BJ (cell line): Measurements from ENCODE around the gene IDH2. TPM values are rescaled to one million over a fixed set of nuclear protein-coding genes. Genes with fewer than 3 reads are reported as not detected.
"Not testable (repeated sequence)": the region's sequence is repeated elsewhere in the genome, so short reads cannot be mapped to it uniquely, and the experiment has no call there.

Experiments
- CTCF ChIA-PET: fragments of 350-600 bp; formaldehyde crosslinking; extraction: SDS; loops from one replicate; lab custom pipeline; 2021; ENCODE audit warnings: antibody characterized with exemption, inconsistent platforms; lab: Yijun Ruan, JAX
- POLR2A ChIA-PET: fragments of 300-600 bp; sonication (Branson Sonifier 250); formaldehyde crosslinking; extraction: SDS; loops from one replicate; lab custom pipeline; 2021; ENCODE audit warnings: antibody characterized with exemption; lab: Charles Lee
- DNase-seq: peaks from one replicate; pipeline ENCODE4 v3.0.0-alpha.2; 2011; ENCODE audit warnings: low read depth
- H3K27me3 ChIP-seq: 2 replicates; pipeline ENCODE4 v1.6.0; 2011; ENCODE audit warnings: low read length; ENCODE audit not compliant: control insufficient read depth, insufficient read depth
- H3K36me3 ChIP-seq: 2 replicates; pipeline ENCODE4 v1.5.1; 2011; ENCODE audit warnings: low read length; ENCODE audit not compliant: control insufficient read depth, insufficient read depth
- H3K4me3 ChIP-seq: 2 replicates; pipeline ENCODE4 v1.5.1; 2011; ENCODE audit warnings: low read depth, mild to moderate bottlenecking, control low read depth, low read length
- polyA minus RNA-seq: library from RNA; depleted of rRNA, polyadenylated mRNA; stranded (reverse); fragments of >200 nt; gene quantifications from 2 replicates; pipeline ENCODE4 v1.2.3, GENCODE V29; 2011; rRNA and poly(A)+ RNA removed
- polyA plus RNA-seq: library from polyadenylated mRNA; depleted of rRNA; stranded (reverse); fragments of >200 nt; gene quantifications from 2 replicates; pipeline ENCODE4 v1.2.3, GENCODE V29; 2011; rRNA removed
- TF ChIP-seq, protein P1 (sequence below): IDR thresholded peaks from 2 replicates; pipeline ENCODE4 v1.5.1; 2011; ENCODE audit warnings: low read depth, mild to moderate bottlenecking, control low read depth, inconsistent platforms, low read length, moderate library complexity; ENCODE audit not compliant: insufficient read depth

IDH2 gene
- polyA plus RNA-seq: 98.7 and 164 TPM in 2 replicates
- polyA minus RNA-seq: 83.4 and 127 TPM in 2 replicates

GRCh38 chr15:90101969-90102890 is at the start of gene IDH2:
TSS of gene IDH2 (minus strand) at chr15:90102468. CDS start at chr15:90102390, 78 bp downstream.
- ChIA-PET POLR2A (interaction anchor here (0.6 kb wide), 2 partner anchors 11 to 26 kb away, joined by 7 read pairs; no protein-coding TSS in a partner anchor), CTCF (interaction anchor here (1.6 to 3.9 kb wide), 2 partner anchors 119 to 227 kb away, joined by 3 to 19 read pairs; no protein-coding TSS in a partner anchor)
- TF ChIP-seq, protein P1, sequence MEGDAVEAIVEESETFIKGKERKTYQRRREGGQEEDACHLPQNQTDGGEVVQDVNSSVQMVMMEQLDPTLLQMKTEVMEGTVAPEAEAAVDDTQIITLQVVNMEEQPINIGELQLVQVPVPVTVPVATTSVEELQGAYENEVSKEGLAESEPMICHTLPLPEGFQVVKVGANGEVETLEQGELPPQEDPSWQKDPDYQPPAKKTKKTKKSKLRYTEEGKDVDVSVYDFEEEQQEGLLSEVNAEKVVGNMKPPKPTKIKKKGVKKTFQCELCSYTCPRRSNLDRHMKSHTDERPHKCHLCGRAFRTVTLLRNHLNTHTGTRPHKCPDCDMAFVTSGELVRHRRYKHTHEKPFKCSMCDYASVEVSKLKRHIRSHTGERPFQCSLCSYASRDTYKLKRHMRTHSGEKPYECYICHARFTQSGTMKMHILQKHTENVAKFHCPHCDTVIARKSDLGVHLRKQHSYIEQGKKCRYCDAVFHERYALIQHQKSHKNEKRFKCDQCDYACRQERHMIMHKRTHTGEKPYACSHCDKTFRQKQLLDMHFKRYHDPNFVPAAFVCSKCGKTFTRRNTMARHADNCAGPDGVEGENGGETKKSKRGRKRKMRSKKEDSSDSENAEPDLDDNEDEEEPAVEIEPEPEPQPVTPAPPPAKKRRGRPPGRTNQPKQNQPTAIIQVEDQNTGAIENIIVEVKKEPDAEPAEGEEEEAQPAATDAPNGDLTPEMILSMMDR: no peak
- peak within 1 kb of the TSS; percentile 64 for H3K4me3 ChIP-seq
- no peaks in the 10 kb centered on the region for H3K36me3 ChIP-seq
- H3K27me3 ChIP-seq: no peaks in the 10 kb centered on the region
- no peak for DNase-seq

DNA sequence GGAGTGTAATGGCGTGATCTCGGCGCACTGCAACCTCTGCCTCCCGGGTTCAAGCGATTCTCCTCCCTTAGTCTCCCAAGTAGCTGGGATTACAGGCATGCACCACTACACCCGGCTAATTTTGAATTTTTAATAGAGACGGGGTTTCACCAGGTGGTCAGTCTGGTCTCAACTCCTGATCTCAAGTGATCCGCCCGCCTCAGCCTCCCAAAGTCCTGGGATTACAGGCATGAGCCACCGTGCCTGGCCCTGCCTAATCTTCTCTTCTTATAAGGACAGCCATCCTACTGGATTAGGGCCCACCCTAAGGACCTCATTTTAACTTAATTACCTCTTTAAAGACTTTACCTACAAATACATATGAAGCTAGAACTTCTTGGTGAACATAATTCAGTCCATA is 48.3 kb upstream of the IDH2 start:
- H3K4me3 ChIP-seq, H3K36me3 ChIP-seq, DNase-seq, H3K27me3 ChIP-seq, POLR2A ChIA-PET: not testable (repeated sequence)
- CTCF ChIA-PET: interaction anchor here (0.6 to 4.1 kb wide), 3 partner anchors 19 to 71 kb away, joined by 3 to 14 read pairs (median 3); no protein-coding TSS in a partner anchor

- ChIA-PET POLR2A (no interaction called here), CTCF (interaction anchor here (1.2 to 4.1 kb wide), 2 partner anchors 31 to 72 kb away, joined by 3 to 14 read pairs; no protein-coding TSS in a partner anchor)
- DNase-seq: no peak
- TF ChIP-seq, protein P1: no peak
- Histone ChIP-seq H3K27me3 (no peaks in the 10 kb centered on the region), H3K36me3 (no peaks in the 10 kb centered on the region), H3K4me3 (no peak overlapping the region)
Observed at GRCh38 chr15:90149609-90150340, 47.5 kb upstream of the IDH2 start.

DNA sequence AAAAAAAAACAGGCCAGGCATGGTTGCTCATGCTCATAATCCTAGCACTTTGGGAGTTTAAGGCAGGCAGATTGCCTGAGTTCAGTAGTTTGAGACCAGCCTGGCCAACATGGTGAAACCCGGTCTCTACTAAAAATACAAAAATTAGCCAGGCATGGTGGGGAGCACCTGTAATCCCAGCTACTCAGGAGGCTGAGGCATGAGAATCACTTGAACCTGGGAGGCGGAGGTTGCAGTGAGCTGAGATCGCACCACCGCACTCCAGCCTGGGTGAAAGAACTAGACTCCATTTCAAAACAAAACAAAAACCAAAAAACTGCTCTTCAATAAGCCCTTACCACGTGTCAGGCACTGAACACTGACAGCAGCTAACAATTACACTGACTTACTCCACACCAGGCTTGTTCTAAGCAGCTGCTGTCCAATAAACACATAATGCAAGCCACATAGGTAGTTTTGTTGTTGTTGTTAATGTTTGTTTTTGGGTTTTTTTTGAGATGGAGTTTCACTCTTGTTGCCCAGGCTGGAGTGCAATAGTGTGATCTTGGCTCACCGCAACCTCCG is 44.0 kb upstream of the IDH2 start:
- H3K4me3 ChIP-seq, POLR2A ChIA-PET, DNase-seq, H3K27me3 ChIP-seq, H3K36me3 ChIP-seq: not testable (repeated sequence)
- CTCF ChIA-PET: interaction anchor here (0.7 to 4.0 kb wide), 4 partner anchors 37 to 76 kb away, joined by 3 to 35 read pairs (median 4); no protein-coding TSS in a partner anchor

GRCh38 chr15:90145761-90146160 is 43.5 kb upstream of the IDH2 start:
- Histone ChIP-seq H3K27me3 (no peaks in the 10 kb centered on the region), H3K4me3 (no peak overlapping the region), H3K36me3 (no peaks in the 10 kb centered on the region)
- ChIA-PET POLR2A (no interaction called here), CTCF (interaction anchor here (0.7 to 4.0 kb wide), 3 partner anchors 36 to 76 kb away, joined by 3 to 35 read pairs (median 3); no protein-coding TSS in a partner anchor)
- no peak for DNase-seq
- TF ChIP-seq, protein P1: no peak
